Bladder microvascular endothelial cell (primary cell): ENCODE results near the gene ZBTB20. TPM values are rescaled to one million over a fixed set of nuclear protein-coding genes. Genes with fewer than 3 reads are reported as not detected.

Source experiments
- total RNA-seq: library from RNA; depleted of rRNA; stranded (reverse); fragments of >200 nt; gene quantifications from 2 replicates; pipeline ENCODE4 v1.2.3, GENCODE V29; 2014

ZBTB20 gene
- 10.7 and 34.0 TPM in 2 replicates for total RNA-seq

DNA sequence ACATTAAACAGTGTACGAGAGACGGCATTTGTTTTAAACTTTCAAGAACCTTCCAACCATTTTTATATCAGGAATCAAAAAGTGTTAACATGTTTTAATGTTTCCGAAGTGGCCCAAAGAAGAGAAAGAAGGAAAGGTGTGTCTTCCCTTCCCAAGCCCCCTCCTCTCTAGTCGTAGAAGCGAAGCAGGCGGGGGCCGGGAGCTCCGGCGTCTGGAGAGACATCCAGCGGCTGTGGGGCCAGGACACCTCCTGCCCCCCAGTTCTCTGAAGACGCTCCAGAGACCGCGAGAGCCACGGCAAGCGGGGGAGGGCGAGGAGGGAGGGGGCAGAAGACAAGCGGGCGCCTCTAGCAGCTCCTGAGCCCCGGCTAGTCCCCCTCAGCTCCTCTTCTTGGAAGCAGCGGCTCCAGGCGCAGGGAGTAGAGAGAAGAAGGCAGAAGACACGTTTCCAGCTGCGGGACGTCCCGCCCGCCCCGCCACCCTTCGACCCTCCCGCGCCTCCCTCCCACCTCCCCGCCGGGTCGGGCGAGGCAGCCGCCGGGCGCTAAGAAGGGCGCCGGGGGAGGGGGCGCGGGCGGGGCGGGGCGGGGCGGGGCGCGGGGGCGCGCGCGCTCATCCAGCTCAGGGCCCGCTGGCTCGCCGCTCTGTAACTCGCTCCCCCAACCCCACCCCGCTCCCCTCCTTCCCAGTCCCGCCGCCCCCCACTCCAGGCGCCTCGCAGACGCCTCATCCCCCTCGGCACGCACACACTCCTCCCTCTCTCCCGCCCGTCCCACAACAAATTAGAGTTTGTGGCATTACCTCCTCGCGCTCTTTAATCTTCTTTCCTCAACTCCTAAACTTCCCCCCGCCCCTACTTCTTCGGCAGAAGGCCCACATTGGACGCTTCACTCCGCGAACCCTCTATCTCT is at the start of gene ZBTB20:
Gene ZBTB20, minus strand, starts transcription at position 871 of the 911 bp plus-strand sequence.

DNA sequence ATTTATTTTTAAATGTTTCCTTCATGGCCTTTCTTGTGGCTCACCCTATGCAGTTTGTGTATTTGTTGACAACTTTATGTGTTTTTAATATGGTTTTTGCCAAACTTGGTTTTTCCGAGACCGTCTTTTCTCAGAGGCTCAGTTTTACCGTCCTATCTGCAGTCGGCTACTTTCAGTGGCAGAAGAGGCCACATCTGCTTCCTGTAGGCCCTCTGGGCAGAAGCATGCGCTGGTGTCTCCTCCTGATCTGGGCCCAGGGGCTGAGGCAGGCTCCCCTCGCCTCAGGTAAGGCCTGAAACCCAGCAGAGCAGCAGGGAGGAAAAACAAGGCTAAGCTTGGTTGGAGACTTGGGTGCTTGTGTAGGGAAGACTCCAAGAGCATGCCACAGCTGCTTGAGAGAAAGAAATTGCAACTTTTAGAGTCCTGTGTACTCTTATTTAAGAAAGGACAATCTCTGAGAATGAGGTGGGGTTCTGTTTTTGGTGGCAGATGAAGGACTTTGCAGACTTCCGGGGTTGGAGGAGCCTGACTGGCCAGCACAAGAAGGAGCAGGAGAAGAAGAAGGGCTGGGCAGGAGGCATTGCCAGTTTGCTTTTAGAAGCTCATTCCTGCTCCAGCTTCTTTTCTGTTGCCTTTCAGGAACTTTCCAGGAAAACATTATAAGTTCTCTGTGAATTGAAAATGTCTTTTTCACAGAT is 853.1 kb downstream of the ZBTB20 start, which contains the start of gene TIGIT:
Gene TIGIT, plus strand, starts transcription at position 191 of the 698 bp plus-strand sequence. Its CDS starts 34 bp downstream, at position 225.

